GM12878 (cell line): ENCODE data around the gene CCDC24. TPM values are rescaled to one million over a fixed set of nuclear protein-coding genes. Genes with fewer than 3 reads are reported as not detected.
A peak's percentile ranks its signal among the peaks of the same experiment; 100 is the strongest.

Source experiments
- ATAC-seq: fragments of 200-7000 bp; cut with Tn5 transposase; 3 replicates; pipeline ENCODE4 v1.9.1; 2020; ENCODE audit warnings: mild to moderate bottlenecking, moderate library complexity
- BruUV-seq: library from RNA; stranded (reverse); fragments of 400-500 nt; replicated peaks from 2 replicates; lab custom pipeline; 2021; lab: Mats Ljungman, UMichigan
- CTCF ChIA-PET: fragments of 300-600 bp; sonication (Branson Sonifier 250); formaldehyde crosslinking; extraction: SDS; loops from one replicate; lab custom pipeline; 2021; ENCODE audit warnings: inconsistent platforms; lab: Yijun Ruan, JAX
- POLR2A ChIA-PET: fragments of 350-600 bp; formaldehyde crosslinking; extraction: SDS; loops from one replicate; lab custom pipeline; 2021; ENCODE audit warnings: inconsistent platforms; lab: Charles Lee
- RAD21 ChIA-PET: fragments of 300-600 bp; sonication (Branson Sonifier 250); formaldehyde crosslinking; loops from one replicate; lab custom pipeline; 2023; ENCODE audit warnings: antibody characterized with exemption; ENCODE audit not compliant: unreplicated experiment; lab: Charles Lee
- SMC1A ChIA-PET: fragments of 300-600 bp; sonication (Branson Sonifier 250); formaldehyde crosslinking; loops from one replicate; lab custom pipeline; 2023; ENCODE audit not compliant: unreplicated experiment, uncharacterized antibody; lab: Charles Lee
- DNase-seq: peaks from one replicate; pipeline ENCODE4 v3.0.0-alpha.2; 2011; ENCODE audit warnings: low read depth, low spot score
- FAIRE-seq: peaks from 3 replicates; lab custom pipeline; 2011; peaks lifted over from hg19 to GRCh38; lab: Jason Lieb, UNC
- H2AFZ ChIP-seq: 2 replicates; pipeline ENCODE4 v1.6.0; 2011; ENCODE audit warnings: low read depth, low read length, control low read depth; ENCODE audit not compliant: control insufficient read depth
- H3K27ac ChIP-seq: 2 replicates; pipeline ENCODE4 v1.5.1; 2011; ENCODE audit warnings: control low read depth; ENCODE audit not compliant: control insufficient read depth, insufficient read depth
- H3K27me3 ChIP-seq, 2 experiments: replicated peaks in 1 of 2; 2 replicates each; pipeline versions ENCODE4 v1.6.0 to v1.6.1; 2011; ENCODE audit warnings: low read length in 1 of 2; ENCODE audit not compliant: control insufficient read depth in 2 of 2, insufficient read depth in 2 of 2
- H3K36me3 ChIP-seq, 2 experiments: 2 replicates each; pipeline ENCODE4 v1.5.1; 2011; ENCODE audit warnings: low read length in 1 of 2; ENCODE audit not compliant: control insufficient read depth in 2 of 2, insufficient read depth in 2 of 2
- H3K4me1 ChIP-seq: 2 replicates; pipeline ENCODE4 v1.6.1; 2011; ENCODE audit warnings: mild to moderate bottlenecking, low read length, moderate library complexity, mixed read lengths; ENCODE audit not compliant: control insufficient read depth, insufficient read depth
- H3K4me2 ChIP-seq: 2 replicates; pipeline ENCODE4 v1.6.0; 2011; ENCODE audit warnings: control low read depth; ENCODE audit not compliant: control insufficient read depth, insufficient read depth
- H3K4me3 ChIP-seq: fragments of 200-600 bp; sonication (generic); 2 replicates; pipeline ENCODE4 v1.5.1; 2016
- H3K79me2 ChIP-seq: 2 replicates; pipeline ENCODE4 v1.6.0; 2011; ENCODE audit warnings: low read length; ENCODE audit not compliant: control insufficient read depth, insufficient read depth
- H3K9ac ChIP-seq: 2 replicates; pipeline ENCODE4 v1.8.0; 2011; ENCODE audit warnings: low read length, control low read depth, mixed read lengths; ENCODE audit not compliant: control insufficient read depth, insufficient read depth
- H3K9me3 ChIP-seq: replicated peaks from 3 replicates; pipeline ENCODE4 v1.5.1; 2011; ENCODE audit warnings: mild to moderate bottlenecking, low read length; ENCODE audit not compliant: control insufficient read depth, insufficient read depth
- H4K20me1 ChIP-seq: 2 replicates; pipeline ENCODE4 v1.6.0; 2011; ENCODE audit not compliant: control insufficient read depth, insufficient read depth
- MEF2A ChIP-seq: IDR thresholded peaks from 2 replicates; pipeline ENCODE4 v1.6.1; 2011; ENCODE audit warnings: low read depth, mild to moderate bottlenecking, low read length, moderate library complexity; ENCODE audit not compliant: insufficient read depth
- TBL1XR1 ChIP-seq: IDR thresholded peaks from 2 replicates; pipeline ENCODE4 v1.6.1; 2012; ENCODE audit warnings: low read depth, low read length, improper control_type of control experiment
- WGBS: methylation state at CpG from one replicate; pipeline ENCODE4 v1.1.6; 2016; ENCODE audit warnings: low lambda C conversion rate; ENCODE audit not compliant: insufficient replicate concordance, insufficient coverage; ENCODE audit errors: missing lambda C conversion rate; 5-methylcytosine and 5-hydroxymethylcytosine counted together
- in situ Hi-C: fragments of 300-500 bp; cut with MboI; formaldehyde crosslinking; loops from 9 replicates; pipeline ENCODE4 v1.14.3; 2018; ENCODE audit warnings: mixed read lengths
- intact Hi-C: fragments of 100-400 bp; cut with micrococcal nuclease; formaldehyde crosslinking; loops from one replicate; pipeline ENCODE4 v1.14.2; 2022; ENCODE audit not compliant: unreplicated experiment
- polyA plus RNA-seq, 11 experiments: library from polyadenylated mRNA; depleted of rRNA in 4 of 11; unstranded in 6 of 11; stranded (reverse) in 5 of 11; fragments of >200 nt; fragmentation: Nextera tagmentation in 4 of 11; fragmentation: Illumina TruSeq in 1 of 11; extraction: Ambion mirVana in 4 of 11; extraction: Trizol in 1 of 11; gene quantifications; 1 replicate in 1 of 11; 2 replicates in 10 of 11; pipeline versions ENCODE4 v1.2.1 to v1.2.3, GENCODE V29; 2011 to 2016; ENCODE audit warnings: inconsistent platforms in 2 of 11, missing spikeins in 2 of 11, low read depth in 1 of 11
- total RNA-seq, 4 experiments: library from RNA; depleted of rRNA in 3 of 4; stranded (reverse); fragments of >200 nt in 3 of 4; fragmentation: Illumina TruSeq in 1 of 4; extraction: Trizol in 1 of 4; gene quantifications; 2 replicates each; pipeline versions ENCODE4 v1.2.1 to v1.2.3, GENCODE V29; 2013 to 2021
- TF ChIP-seq, protein P1 (sequence below): fragments of 450-650 bp; IDR thresholded peaks from 2 replicates; pipeline ENCODE4 v1.6.1; 2016; ENCODE audit warnings: mild to moderate bottlenecking

The CCDC24 gene
- total and polyA plus RNA-seq, 10 of the 15 experiments (the other 5 are each of a cell fraction or from before 2014, with no cell fraction given), result 0.18 to 3.1 (median 1.6) TPM; not detected in 1

DNA sequence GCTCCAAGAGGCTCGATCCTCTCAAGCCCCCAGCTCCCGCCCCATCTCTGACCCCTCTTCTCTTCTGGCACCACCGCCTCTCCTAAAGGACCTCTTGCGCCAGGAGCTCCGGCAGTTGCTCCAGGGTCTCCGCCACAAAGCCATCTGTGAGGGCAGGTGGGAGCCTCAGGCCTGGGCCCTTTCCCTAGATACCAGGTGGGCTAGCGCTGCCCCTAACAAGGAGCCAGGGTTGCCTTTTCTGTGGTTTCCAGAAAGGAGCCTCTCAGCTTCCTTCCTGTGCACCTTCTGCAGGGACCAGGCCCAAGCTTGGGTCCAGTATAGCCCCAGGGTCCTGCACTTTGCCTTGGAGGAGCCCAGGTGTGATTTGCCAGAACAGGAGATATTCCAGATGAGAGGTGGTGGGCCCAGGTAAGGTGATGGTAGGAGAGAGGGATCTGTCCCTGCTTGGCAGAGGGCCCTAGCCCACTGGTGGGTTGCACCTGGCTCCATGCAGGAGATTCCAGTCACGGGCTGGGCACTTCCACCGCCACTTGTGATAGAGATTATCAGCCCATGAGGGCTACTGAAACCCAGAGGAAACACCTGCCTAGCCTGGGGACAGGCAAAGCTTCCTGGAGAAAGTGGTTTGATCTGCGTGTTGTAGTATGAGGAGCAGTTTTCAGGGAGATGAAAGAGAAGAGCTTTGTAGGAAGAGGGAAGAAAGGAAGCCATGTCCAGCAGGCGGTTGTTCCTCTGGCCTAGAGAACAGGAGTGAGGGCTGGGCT, 1.0 kb downstream of the CCDC24 start:
- WGBS, result 63% methylated on average over 11 of the region's 11 CpGs
- Histone ChIP-seq H2AFZ (peak overlapping the region; percentile 91), H3K27me3 (no peaks in the 10 kb centered on the region), H3K9ac (no peak overlapping the region; the same call in 1 of the 2 replicates), H3K4me3 (peak overlapping the region; percentile 72), H4K20me1 (no peaks in the 10 kb centered on the region), H3K4me2 (peak overlapping the region; percentile 23), H3K4me1 (peaks cover 17% of the 10 kb centered on the region), H3K27ac (no peak overlapping the region), H3K79me2 (no peaks in the 10 kb centered on the region)
- SMC1A ChIA-PET, result interaction anchor here (0.6 to 2.4 kb wide), 9 partner anchors 15 to 343 kb away, joined by 3 to 7 read pairs (median 3); partner anchors contain the start of genes IPO13 and KDM4A
- DNase-seq (no peak), FAIRE-seq (no peak)
- POLR2A ChIA-PET, result interaction anchor here (0.9 to 1.7 kb wide), 4 partner anchors 15 to 38 kb away, joined by 4 to 6 read pairs (median 4); partner anchors contain the start of gene ATP6V0B
- intact Hi-C loops, result loop anchor here (5.0 kb wide), 1 partner anchor 40 kb away; the partner anchor contains the start of gene SLC6A9
- RAD21 ChIA-PET, result interaction anchor here (1.8 kb wide), 2 partner anchors 43 to 229 kb away, joined by 5 to 7 read pairs; no protein-coding TSS in a partner anchor
- in situ Hi-C loops, result no loop called here
- TF ChIP-seq, protein P1, sequence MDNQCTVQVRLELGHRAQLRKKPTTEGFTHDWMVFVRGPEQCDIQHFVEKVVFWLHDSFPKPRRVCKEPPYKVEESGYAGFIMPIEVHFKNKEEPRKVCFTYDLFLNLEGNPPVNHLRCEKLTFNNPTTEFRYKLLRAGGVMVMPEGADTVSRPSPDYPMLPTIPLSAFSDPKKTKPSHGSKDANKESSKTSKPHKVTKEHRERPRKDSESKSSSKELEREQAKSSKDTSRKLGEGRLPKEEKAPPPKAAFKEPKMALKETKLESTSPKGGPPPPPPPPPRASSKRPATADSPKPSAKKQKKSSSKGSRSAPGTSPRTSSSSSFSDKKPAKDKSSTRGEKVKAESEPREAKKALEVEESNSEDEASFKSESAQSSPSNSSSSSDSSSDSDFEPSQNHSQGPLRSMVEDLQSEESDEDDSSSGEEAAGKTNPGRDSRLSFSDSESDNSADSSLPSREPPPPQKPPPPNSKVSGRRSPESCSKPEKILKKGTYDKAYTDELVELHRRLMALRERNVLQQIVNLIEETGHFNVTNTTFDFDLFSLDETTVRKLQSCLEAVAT, result no peak
- no peak for TF ChIP-seq MEF2A
- TF ChIP-seq TBL1XR1, result no peak
- TF ChIP-seq, all 136 proteins: peak for 0
- Histone ChIP-seq H3K36me3 (no peaks in the 10 kb centered on the region; a peak in 1 of 4 replicates), H3K9me3 (no peaks in the 10 kb centered on the region)
- CTCF ChIA-PET, result interaction anchor here (0.7 to 4.6 kb wide), 11 partner anchors 14 to 229 kb away, joined by 3 to 25 read pairs (median 5); partner anchors contain the start of genes ATP6V0B and IPO13
- no TSS peak for BruUV-seq
- no peak for ATAC-seq
